RWPE1 (cell line): ENCODE results near the gene NAP1L1.

Experiments used
- CTCF ChIA-PET: fragments of 350-600 bp; sonication (Branson Sonifier 250); formaldehyde crosslinking; extraction: SDS; loops from one replicate; lab custom pipeline; 2021; lab: Yijun Ruan, JAX
- POLR2A ChIA-PET: fragments of 400-600 bp; formaldehyde crosslinking; extraction: SDS; loops from one replicate; lab custom pipeline; 2020; ENCODE audit warnings: antibody characterized with exemption; ENCODE audit not compliant: low non-redundant PET; lab: Yijun Ruan, JAX
- DNase-seq: peaks from one replicate; pipeline ENCODE4 v3.0.0; 2012; ENCODE audit warnings: low spot score
- H3K27ac ChIP-seq: fragments of 450-650 bp; 2 replicates; pipeline ENCODE4 v1.5.1; 2017
- TF ChIP-seq, protein P1 (sequence below): fragments of 450-650 bp; conservative IDR thresholded peaks from 2 replicates; pipeline ENCODE4 v1.5.1; 2017; ENCODE audit warnings: low read depth, mild to moderate bottlenecking

Gene NAP1L1, protein sequence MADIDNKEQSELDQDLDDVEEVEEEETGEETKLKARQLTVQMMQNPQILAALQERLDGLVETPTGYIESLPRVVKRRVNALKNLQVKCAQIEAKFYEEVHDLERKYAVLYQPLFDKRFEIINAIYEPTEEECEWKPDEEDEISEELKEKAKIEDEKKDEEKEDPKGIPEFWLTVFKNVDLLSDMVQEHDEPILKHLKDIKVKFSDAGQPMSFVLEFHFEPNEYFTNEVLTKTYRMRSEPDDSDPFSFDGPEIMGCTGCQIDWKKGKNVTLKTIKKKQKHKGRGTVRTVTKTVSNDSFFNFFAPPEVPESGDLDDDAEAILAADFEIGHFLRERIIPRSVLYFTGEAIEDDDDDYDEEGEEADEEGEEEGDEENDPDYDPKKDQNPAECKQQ

DNA sequence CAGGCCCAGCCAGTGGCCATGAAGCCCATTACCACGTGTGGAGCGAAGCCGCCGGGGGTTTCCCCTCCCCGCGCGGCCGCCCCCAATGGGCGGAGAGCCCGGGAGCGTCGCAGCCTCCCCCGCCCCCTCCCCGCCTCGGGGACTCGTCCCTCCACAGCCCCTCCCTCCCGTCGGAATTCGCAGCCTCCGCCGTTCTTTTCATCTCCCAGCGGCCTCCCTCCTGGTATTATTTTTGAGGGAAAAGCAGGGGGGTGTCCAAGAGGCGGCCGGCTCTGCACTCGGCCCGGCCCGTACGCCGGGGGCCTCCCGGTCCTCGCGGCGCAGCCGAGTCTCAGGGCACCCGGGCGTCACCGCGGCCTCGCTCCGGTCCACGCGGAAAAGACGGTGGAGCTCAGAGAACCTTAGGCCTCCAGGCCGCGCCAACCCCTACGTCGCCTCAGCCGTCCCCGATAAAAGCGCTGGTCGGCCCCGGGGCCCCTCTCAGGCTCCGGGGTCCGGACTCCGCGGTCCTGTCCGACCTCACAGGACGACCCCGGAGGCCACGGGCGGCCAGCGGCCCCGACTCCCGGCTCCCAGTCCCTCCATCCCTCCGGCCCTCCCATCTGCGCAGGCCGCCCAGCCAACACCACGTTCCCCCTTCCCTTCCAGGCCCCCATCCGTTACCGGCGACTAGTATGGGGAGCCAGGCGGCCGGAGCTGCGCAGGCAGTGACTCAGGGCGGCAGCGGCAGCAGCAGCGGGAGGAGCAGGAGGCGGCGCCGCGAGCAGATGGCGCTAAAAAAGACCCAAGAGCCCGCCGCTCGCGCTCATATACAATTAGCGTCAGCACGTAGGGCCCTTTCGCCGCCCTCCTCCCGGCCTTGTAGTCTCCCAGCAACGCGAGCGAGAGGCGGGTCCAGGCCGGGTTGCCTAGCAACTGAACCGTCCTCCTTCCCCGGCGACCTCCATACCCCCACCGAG lies at the start of gene NAP1L1:
TSS of gene NAP1L1 (minus strand) at position 782 of the 959 bp plus-strand sequence. CDS start 10,466 bp downstream, outside the sequence.
- ChIA-PET POLR2A (no interaction called here), CTCF (interaction anchor here (0.6 to 0.9 kb wide), 2 partner anchors 102 to 264 kb away, joined by 3 read pairs; partner anchors contain the start of gene BBS10)
- DNase-seq = peak; percentile 97
- TF ChIP-seq, protein P1, sequence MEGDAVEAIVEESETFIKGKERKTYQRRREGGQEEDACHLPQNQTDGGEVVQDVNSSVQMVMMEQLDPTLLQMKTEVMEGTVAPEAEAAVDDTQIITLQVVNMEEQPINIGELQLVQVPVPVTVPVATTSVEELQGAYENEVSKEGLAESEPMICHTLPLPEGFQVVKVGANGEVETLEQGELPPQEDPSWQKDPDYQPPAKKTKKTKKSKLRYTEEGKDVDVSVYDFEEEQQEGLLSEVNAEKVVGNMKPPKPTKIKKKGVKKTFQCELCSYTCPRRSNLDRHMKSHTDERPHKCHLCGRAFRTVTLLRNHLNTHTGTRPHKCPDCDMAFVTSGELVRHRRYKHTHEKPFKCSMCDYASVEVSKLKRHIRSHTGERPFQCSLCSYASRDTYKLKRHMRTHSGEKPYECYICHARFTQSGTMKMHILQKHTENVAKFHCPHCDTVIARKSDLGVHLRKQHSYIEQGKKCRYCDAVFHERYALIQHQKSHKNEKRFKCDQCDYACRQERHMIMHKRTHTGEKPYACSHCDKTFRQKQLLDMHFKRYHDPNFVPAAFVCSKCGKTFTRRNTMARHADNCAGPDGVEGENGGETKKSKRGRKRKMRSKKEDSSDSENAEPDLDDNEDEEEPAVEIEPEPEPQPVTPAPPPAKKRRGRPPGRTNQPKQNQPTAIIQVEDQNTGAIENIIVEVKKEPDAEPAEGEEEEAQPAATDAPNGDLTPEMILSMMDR = no peak
- H3K27ac ChIP-seq = peak within 1 kb of the TSS; percentile 96

DNA sequence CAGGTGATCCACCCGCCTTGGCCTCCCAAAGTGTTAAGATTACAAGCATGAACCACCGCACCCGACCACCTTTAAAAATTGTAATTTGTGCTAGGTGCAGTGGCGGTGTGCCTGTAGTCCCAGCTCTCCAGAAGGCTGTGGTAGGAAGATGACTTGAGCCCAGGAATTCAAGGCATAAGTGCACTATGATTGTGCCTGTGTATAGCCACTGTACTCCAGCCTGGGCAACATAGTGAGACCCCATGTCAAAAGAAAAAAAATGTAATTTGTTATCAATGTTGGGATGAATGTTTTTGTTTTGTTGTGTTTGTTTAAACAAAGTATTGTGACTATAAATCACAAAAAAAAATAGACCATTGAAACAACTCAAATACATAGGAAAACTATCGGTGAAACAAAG lies 43.1 kb upstream of the NAP1L1 start:
- TF ChIP-seq, protein P1 = no peak
- no peak for DNase-seq
- CTCF ChIA-PET = interaction anchor here (0.5 kb wide), 1 partner anchor 158 kb away, joined by 3 read pairs; no protein-coding TSS in a partner anchor
- no peak overlapping the region for H3K27ac ChIP-seq
- POLR2A ChIA-PET = no interaction called here

DNA sequence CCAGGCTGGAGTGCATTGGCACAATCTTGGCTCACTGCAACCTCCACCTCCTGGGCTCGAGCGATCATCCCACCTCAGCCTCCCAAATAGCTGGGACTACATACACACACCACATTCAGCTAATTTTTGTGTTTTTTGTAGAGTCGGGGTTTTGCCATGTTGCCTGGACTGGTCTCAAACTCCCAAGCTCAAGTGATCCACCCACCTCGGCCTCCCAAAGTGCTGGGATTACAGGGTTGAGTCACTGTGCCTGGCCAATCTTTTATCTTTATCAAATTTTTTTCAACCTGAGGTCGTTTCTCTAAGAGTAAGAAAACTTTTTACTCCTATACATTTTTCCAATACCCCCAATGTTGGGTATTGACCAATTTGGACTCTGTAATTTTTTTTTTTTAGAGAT lies 40.0 kb upstream of the NAP1L1 start:
- ChIA-PET CTCF (no interaction called here), POLR2A (no interaction called here)
- TF ChIP-seq, protein P1 = no peak
- H3K27ac ChIP-seq = peak overlapping the region; percentile 48; the same call in 1 of the 2 replicates
- no peak for DNase-seq

DNA sequence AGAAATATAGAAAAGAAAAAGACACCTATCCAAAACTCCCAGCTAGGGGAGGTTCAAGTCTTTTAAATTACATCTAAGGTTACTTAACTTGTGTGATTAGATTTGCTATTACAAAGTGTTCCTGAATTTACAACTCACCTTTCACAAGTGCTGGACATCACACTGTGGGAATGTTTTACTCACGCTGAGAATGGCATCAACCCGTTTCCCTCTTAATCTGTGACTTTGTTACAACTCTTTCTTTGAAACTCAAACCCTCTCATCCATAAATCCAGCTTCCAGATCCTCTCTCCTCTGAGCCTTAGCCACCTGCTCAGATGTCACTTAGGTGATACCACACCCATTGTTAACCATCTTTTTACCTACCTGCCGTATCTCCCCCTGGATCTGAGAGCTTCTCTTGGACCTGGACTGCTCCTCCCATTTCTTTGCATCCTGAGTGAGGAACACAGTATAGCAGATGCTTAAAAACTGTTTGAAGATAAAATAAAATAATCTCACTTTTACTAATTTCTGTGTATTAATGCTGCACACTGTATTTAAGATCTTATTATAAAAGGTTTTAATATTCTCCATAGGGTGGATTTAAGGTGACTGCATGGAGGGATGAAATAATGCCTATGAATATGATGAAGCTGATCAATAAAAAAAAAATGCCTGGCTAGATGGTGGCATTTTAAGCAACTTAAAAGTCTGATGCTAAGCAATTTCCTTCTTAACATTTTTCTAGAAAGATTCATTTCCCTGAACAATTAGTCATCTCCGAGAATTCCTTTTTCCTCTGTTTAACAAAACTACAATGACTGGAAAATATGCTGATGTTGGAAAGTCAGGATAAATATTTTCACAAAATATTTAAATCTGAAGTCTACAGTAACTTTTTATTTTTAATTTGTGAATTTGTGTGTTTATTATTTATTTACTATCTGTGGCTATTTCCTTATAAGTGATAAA lies 39.1 kb upstream of the NAP1L1 start:
- no peak overlapping the region for H3K27ac ChIP-seq
- DNase-seq = peak; percentile 15
- CTCF ChIA-PET = interaction anchor here (0.6 kb wide), 1 partner anchor 106 kb away, joined by 4 read pairs; no protein-coding TSS in a partner anchor
- TF ChIP-seq, protein P1 = no peak
- POLR2A ChIA-PET = no interaction called here

DNA sequence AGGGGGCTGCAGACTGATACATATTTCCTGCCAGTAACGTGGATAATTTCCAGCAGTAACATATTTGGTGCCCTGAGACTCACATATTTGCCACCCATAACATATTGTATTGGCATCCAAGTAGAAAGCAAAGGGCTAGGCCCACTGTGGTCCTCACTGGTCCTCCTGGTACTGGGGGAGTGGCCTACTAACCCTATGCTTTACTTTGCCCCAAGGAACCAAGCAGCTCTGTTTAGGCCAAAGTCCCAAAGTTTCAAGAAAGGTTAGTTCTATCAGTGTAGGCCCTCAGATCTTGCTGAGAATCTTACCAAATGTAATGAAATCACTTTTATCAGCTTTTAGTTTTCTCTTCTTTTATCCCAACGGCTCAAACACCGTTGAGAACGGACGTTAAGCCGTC lies 35.4 kb upstream of the NAP1L1 start:
- CTCF ChIA-PET = no interaction called here
- POLR2A ChIA-PET = no interaction called here
- TF ChIP-seq, protein P1 = no peak
- H3K27ac ChIP-seq = no peak overlapping the region
- no peak for DNase-seq
